Measurements from ENCODE around the gene PIK3R1. TPM values are rescaled to one million over a fixed set of nuclear protein-coding genes. Genes with fewer than 3 reads are reported as not detected.
"Not testable (repeated sequence)": the region's sequence is repeated elsewhere in the genome, so short reads cannot be mapped to it uniquely, and the experiment has no call there.

PIK3R1 gene
- total RNA-seq, 1 experiment from 2014 or later = 18.9 TPM

DNA sequence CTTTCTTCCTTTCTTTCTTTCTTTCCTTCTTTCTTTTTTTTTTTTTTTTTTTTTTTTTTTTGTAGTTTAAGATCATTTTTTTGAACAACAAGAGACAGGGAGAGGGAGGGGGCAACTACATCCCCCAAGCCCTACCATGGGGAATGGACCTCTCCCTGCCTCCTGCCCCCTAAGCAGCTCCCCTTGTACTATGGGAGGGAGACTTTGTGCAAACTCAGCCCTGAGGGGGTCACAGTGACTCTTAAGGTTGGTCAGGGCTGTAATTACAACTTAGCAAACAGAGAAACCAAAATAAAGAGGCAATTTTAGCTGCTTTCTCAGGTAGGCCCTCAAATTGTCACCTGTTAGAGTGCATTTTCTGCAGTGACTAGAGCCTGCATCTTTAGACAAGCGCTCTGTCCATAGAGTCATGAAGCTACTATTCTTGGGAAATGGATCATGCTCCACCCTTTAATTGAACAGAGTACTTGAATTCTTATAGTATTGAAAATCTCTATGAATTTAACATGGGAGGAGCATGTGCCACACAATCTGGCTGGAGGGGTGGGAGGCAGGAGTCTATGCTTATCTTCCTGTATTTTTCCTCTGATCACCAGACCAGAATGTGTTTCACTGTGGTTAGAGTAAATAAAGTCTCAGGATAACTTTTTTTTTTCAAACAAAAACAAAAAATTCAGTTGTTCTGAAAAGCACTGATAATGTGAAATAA lies 24.3 kb upstream of the PIK3R1 start:
- DNase-seq (ENCODE audit: low spot score) = no peak
- in situ Hi-C loops (cut with HindIII; ENCODE audit: low sequenced_read_pairs) = no loop called here

DNA sequence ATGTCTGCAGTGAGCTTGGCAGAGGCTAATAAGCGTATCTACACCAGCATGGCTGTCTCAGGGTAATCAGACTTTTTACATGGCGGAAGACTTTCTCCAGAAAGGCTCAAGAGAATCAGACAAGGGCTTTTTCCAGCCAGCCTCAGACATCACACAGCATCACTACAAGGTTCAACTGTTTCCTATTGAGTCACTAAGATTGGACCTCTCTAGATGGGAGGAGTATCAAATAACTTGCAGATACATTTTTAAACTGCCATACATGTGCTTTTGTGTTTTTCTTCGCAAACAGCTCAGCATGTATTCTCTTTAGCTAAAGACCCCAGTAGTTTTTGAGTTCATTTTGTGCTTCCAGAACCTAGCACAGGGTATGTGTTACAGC lies 22.9 kb upstream of the PIK3R1 start:
- DNase-seq (ENCODE audit: low spot score) = no peak
- in situ Hi-C loops (cut with HindIII; ENCODE audit: low sequenced_read_pairs) = no loop called here

DNA sequence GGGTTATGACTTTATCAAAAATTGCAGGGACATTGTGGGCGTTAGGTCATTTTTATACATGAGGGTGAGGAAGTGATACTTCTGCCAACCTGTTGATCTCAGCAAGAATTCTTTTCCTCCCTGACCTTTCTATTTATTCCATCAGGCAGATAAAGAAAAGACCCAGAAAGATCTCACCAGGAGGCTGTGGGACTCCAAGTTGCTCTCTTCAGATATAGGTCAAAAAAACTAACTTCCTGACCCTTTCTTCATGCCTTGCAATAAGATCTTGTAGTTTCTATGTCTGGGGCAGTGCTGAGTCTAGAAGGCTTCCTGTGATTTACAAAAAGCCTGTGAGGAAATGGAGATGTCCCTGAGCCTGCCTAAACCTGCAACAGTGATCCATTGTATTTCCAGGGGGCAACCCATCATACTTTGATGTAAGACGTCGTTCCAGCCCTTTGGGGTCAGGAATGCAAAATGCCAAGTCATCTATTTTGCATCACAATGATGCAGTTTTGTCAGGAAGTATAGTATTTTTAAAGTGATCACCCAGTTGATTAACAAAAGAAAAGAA lies 22.0 kb upstream of the PIK3R1 start:
- no peak for DNase-seq (ENCODE audit: low spot score)
- in situ Hi-C loops (cut with HindIII; ENCODE audit: low sequenced_read_pairs) = no loop called here

DNA sequence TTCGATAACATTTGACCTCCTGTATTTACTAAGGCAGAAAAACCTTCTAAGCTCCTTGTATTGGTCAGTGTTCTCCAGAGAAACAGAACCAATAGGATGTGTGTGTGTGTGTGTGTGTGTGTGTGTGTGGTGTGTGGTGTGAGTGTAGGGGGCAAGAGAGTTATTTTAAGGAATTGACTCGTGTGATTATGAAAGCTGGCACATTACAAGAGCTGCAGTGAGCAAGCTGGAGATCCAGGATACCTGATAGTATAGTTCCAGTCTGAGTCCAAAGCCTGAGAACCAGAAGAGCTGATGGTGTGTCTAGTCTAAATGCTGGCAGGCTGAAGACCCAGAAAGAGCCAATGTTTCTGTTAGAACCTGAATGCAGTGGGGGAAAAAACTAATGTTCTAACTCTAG lies 21.2 kb upstream of the PIK3R1 start:
- DNase-seq (ENCODE audit: low spot score) = no peak
- in situ Hi-C loops (cut with HindIII; ENCODE audit: low sequenced_read_pairs) = no loop called here

DNA sequence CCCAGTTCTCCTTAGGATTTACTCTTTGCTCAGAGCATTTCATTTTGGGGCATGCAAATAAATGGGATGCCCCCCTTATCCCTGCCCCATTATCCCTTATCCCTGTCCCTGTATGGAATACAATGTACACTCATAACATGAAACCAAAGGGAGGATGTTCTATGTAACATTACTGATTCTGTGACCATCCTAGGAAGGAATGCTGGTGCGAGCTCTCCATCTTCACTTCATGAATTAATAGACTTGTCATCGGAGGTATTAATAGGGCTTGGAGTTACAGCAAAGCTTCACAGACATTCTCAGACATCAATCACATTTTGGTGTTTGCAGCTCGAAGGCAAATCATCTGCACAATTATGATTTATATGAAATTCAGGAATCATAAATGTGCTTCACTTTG lies 20.4 kb upstream of the PIK3R1 start:
- in situ Hi-C loops (cut with HindIII; ENCODE audit: low sequenced_read_pairs) = no loop called here
- no peak for DNase-seq (ENCODE audit: low spot score)

DNA sequence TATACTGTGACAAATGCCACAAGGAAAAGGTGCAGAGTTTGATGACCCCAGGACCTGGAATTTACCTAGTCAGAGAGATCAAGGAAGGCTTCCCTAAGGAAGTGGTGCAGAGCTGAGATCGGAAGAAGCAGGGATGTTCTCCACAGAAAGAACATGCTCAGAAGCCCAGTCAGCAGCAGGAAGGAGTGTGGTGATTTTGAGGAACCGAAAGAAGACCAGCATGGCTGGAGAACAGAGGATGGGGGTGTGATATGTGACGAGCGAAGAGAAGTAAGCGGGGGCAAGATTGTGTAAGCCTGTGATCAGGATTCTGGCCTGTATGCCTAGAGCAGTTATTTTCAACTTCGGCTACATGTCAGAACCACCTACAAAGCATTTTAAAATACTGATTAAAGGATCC lies 18.7 kb upstream of the PIK3R1 start:
- in situ Hi-C loops (cut with HindIII; ENCODE audit: low sequenced_read_pairs) = no loop called here
- DNase-seq (ENCODE audit: low spot score) = no peak

DNA sequence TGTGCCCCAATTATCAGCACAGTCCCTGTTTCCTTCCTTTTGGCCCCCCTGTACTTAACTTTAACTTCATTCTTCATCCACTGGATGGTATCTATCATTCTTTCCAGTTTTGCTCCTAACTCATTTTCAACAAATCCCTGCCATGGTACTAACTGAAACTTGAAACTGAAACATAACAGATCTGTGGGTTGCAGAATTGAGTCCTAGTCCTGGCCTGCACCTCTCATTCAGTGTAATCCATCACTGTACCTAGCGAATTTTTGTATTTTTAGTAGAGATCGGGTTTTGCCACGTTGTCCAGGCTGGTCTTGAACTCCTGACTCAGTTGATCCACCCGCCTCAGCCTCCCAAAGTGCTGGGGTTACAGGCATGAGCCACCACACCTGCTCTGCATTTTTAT lies 15.3 kb upstream of the PIK3R1 start:
- DNase-seq (ENCODE audit: low spot score) = no peak
- in situ Hi-C loops (cut with HindIII; ENCODE audit: low sequenced_read_pairs) = no loop called here

DNA sequence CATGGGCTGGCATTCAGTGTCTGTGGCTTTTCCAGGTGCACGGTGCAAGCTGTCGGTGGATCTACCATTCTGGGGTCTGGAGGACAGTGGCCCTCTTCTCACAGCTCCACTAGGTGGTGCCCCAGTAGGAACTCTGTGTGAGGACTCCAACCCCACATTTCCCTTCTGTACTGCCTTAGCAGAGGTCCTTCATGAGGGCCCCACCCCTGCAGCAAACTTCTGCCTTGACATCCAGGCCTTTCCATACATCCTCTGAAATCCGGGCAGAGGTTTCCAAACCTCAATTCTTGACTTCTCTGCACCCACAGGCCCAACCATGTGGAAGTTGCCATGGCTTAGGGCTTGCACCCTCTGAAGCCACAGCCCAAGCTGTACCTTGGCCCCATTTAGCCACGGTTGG lies 4.9 kb upstream of the PIK3R1 start:
- in situ Hi-C loops (cut with HindIII; ENCODE audit: low sequenced_read_pairs); DNase-seq (ENCODE audit: low spot score): not testable (repeated sequence)

DNA sequence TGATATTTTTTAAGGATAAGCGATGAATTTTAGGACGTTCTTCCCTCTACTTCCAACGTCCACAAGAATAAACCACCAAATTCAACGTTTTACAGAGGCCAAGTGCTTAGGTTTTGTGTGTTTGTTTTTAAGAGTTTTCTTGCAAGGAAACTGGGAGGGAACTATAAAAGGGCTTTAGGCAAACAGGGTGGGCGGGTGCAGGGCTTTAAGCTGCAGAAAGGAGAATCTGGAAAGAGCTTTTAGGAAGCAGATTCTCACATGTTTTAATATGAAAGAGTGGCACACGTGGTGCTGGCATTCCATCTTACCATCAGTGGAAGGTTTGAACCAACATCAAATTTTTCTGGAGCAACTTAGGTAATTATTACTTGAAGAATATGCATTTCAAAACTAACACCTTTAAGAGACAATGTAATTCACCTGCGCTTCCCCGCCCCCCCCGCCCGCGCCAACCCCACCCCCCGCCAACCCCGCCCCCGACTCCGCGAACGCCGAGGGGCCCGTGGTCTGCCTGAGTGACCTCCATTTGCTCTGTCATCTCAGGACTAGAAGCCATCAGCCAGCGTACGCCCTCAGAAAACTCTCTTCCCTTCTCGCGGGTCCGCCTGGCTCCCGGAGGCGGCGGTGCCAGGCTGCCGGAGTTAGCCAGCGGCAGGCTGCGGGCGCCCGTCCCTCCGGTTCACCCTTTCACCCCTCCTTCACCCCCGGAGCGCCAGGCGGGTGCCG lies 911 bp upstream of the PIK3R1 start:
- peak; percentile 45 for DNase-seq (ENCODE audit: low spot score)
- in situ Hi-C loops (cut with HindIII; ENCODE audit: low sequenced_read_pairs) = no loop called here

DNA sequence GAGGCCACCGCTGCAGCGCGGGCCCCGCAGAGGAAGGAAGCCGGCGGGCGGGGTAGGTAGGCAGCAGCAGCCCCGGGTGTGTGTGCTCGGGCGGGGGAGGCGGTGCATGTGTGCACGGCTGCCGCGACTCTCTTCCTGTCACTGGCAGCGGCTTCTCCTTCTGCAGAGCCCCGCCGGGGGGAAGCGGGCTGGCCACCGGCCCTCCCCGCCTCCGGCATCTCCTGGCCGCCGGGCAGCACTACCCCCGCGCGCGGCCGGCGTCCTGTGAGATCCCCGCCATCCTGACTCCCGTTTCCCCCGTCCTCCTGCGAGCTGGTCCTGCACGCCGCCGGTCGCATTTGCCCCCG lies 315 bp downstream of the PIK3R1 start:
- in situ Hi-C loops (cut with HindIII; ENCODE audit: low sequenced_read_pairs) = no loop called here
- no peak for DNase-seq (ENCODE audit: low spot score)

DNA sequence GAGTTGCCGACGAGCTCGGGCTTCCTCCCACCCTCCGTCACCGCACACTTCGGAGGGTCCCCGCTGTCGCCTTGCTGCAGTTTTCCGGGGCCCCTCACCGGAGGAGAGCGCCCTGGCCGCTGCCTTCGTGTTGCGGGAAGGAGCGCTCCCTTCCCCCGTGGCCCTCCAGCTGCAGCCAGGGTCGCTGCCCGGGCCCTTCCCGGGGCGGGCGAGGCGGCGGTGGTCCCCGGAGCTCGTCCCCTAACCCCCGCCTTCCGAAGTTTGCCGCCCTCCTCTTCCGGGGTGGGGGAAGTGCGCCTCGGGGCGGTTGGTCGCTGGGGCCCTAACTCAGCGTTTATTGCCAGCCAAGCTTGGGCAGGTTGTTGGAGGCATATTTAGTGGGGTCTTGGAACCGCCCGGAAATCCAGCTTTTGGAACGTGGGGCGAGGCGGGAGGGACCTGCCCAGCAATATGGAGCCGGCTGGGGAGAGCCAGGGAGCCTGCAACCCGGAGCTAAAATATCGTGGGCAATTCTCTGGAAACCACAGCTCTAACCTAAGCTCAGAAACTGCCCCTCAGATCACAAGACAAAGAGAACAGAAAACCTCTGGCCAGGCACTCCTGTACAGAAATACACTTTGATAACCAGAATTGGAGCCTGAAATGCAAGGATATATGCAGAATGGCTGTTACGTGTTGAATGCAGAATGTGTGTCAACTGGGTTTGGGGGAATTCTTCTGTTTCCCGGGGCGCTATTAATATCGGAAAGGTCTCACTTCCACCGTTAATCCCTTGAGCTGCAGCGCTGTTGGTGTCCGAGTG lies 890 bp downstream of the PIK3R1 start:
- DNase-seq (ENCODE audit: low spot score) = peak; percentile 59
- in situ Hi-C loops (cut with HindIII; ENCODE audit: low sequenced_read_pairs) = no loop called here

DNA sequence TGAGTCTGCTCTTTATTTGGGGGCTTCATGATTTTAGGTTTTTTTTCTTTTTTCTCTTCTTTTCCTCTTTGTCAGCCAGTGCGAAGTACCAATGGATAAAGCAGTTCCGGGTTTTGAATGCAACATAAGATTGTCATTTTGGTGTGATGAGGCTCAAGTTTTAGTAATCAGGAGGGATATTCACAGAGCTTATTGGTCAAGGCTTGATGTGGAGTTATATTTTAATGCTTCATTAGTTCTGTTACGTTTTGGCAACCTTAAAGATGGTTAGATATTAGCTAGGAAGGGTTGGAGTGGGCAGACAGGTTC lies 1.4 kb downstream of the PIK3R1 start:
- DNase-seq (ENCODE audit: low spot score) = no peak
- in situ Hi-C loops (cut with HindIII; ENCODE audit: low sequenced_read_pairs) = no loop called here

DNA sequence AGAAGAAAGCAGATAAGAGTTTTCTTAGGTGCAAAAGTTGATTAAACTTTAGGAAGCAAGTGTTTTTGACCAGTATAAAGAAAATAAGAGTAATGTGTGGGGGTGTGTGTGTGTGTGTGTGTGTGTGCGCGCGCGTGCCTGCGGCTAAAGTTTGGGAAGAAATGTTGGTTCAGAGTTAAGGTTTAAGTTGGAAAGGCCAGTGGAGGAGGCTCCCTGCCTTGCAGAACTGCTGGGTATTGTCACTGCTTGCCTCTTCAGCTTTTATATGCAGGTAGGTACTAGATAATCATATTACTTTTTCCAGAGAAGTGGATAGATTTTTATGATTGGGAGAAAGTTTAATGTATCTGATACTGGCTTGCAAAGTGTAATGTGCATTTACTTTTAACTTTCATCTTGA lies 2.0 kb downstream of the PIK3R1 start:
- DNase-seq (ENCODE audit: low spot score) = peak; percentile 25

DNA sequence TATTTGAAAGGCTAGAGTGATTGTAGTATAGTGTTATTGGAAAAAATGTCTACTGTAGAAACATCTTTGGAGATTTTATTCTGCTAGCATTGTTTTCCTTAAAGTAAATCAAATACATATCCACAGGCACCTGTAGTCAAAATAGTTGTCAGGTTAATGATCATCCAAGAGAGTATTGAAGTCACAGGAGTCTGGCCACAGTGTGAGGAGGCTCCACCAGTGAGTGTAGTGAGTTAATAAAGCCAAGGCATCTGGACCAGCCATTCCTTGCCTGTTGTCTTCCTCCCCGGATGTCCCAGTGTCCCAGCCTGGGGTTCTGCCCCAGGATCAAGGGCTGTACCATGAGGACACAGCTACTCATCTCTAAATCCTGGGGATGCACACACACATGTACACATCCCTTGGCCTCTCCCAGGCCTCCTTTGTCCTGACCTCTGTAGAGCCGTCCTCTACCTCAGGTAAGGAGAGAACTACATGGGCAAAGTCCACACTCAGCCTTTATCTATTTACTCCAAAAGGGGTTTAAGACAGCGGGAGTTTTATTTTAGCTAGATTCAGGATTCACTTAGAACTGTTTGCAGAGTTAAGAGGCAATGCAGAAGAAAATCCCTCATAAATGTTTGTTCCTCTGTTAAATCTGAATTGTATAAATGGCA lies 3.7 kb downstream of the PIK3R1 start:
- DNase-seq (ENCODE audit: low spot score) = no peak
- in situ Hi-C loops (cut with HindIII; ENCODE audit: low sequenced_read_pairs) = no loop called here

More for the DNA sequence above, 2.0 kb downstream of the PIK3R1 start:
- in situ Hi-C loops (cut with HindIII; ENCODE audit: low sequenced_read_pairs) = no loop called here

DNA sequence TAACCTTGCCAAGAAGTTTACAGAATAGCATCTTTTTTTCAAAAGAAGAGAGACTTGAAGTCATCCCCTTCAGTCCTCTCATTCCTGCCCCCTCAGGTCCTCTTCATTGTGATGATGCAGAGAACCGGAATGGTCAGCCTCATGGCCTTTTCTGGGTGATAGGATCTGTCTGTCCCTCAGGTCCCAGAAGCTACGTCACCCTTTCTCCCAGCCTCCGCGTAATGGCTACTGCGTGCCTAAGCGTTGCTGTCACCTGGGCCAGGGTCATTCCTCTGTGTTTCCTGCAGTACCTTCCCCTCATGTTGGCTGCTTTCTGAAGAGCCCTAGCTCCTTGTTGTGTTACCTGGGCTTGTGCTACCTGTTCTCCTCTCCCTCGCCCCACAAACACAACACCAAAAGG lies 4.7 kb downstream of the PIK3R1 start:
- DNase-seq (ENCODE audit: low spot score) = no peak
- in situ Hi-C loops (cut with HindIII; ENCODE audit: low sequenced_read_pairs) = no loop called here

DNA sequence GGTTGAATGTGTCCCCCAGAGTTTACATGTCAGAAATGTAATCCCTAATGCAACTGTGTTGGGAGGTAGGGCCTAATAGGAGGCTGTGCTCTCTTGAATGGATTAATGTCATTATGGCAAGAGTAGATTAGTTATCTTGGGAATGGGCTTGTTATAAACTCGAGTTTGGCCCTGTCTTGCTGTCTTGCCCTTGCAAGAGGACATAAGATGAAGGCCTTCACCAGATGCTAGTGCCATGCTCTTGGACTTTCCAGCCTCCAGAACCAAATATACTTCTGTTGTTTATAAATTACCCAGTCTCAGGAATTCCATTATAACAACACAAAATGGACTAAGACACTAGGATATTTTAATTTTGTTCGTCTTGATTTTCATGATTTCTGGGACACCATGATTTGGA lies 5.4 kb downstream of the PIK3R1 start:
- DNase-seq (ENCODE audit: low spot score) = no peak
- in situ Hi-C loops (cut with HindIII; ENCODE audit: low sequenced_read_pairs) = no loop called here

DNA sequence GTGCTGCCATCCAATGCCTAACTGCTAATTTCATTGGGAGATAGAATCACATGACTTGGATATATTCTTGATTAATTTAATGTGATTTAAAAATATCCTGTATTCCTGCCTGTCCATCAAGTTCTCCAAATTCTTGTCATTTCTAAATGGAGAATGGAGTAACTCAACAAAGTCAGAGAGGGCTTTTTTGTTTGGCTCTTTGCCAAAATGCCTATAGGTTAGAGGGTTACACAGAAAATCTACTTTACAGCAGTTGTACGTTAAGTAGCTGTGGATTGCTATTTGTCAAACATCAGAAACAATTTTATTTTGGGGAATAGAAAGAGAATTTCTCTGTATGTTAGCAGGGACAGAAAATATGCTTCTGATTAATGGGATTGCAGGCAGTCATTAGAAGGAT lies 5.9 kb downstream of the PIK3R1 start:
- in situ Hi-C loops (cut with HindIII; ENCODE audit: low sequenced_read_pairs) = no loop called here
- no peak for DNase-seq (ENCODE audit: low spot score)

DNA sequence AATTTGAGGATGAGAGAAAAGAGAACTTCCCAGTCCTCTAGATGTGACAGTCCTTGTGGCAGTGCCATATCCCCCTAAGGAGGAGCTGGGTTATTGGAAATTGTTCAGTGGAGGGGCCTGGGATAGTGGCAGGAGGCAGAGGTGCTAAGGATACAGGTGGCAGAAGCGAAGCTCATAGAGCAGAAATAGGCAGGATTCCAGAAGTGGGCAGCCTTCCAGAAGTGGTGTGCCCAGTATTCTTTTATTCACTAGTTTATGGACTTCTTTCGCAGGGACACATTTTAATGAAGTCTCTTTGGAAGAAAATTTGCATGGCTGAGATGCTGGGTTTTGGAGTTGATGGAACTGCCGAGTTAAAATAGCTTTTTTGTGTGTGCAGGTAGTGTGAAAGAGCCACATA lies 6.8 kb downstream of the PIK3R1 start:
- in situ Hi-C loops (cut with HindIII; ENCODE audit: low sequenced_read_pairs) = no loop called here
- DNase-seq (ENCODE audit: low spot score) = peak; percentile 49

DNA sequence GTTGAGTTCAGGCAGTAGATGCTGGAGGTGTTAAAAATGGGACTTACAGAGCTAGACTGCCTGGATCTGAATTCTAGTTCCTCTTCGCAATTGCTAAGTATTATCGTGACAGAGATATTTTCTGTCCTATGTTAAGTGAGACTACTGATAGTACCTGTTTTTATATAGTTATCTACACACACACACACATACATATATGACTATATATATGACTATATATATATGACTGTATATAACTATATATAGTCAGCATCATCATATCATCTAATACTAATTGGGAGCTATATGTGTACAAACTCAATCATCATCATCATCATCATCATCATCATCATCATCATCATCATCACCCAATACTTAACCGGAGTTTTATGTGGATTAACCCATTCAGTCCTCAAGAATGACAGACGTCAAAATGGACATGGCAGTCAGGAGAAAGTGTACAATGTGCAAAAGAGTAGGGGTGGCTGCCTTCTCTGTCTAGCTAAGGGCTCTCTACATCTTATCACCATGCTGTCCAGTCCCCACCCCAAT lies 7.3 kb downstream of the PIK3R1 start:
- in situ Hi-C loops (cut with HindIII; ENCODE audit: low sequenced_read_pairs) = no loop called here
- DNase-seq (ENCODE audit: low spot score) = no peak

DNA sequence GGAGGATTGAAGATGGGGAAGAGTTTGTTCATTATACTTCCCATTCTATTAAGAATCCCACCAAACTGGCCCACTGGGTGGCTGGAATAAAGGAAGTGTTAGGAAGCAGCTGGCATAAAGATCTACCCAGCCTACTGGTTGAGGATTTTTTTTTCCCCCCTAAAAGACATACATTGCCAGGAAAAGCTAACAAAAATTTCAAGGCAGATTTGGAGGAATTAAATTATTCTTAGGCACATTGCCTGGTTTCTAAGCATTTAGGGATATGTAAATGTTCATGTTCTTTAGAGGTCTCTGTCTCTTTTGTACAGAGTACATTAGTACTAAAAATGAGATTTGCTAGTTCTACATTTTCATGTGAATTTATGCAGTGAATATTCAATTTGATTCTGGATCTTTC lies 8.3 kb downstream of the PIK3R1 start:
- DNase-seq (ENCODE audit: low spot score) = no peak

More for the DNA sequence above, 8.3 kb downstream of the PIK3R1 start:
- in situ Hi-C loops (cut with HindIII; ENCODE audit: low sequenced_read_pairs) = no loop called here
